Measurements from ENCODE around the gene KHDC4. TPM values are rescaled to one million over a fixed set of nuclear protein-coding genes. Genes with fewer than 3 reads are reported as not detected.

KHDC4 gene
- total and polyA plus RNA-seq, 9 of the 15 experiments (the other 6 are each of a cell fraction or from before 2014, with no cell fraction given), result 12.1 to 185 (median 65.6) TPM

DNA sequence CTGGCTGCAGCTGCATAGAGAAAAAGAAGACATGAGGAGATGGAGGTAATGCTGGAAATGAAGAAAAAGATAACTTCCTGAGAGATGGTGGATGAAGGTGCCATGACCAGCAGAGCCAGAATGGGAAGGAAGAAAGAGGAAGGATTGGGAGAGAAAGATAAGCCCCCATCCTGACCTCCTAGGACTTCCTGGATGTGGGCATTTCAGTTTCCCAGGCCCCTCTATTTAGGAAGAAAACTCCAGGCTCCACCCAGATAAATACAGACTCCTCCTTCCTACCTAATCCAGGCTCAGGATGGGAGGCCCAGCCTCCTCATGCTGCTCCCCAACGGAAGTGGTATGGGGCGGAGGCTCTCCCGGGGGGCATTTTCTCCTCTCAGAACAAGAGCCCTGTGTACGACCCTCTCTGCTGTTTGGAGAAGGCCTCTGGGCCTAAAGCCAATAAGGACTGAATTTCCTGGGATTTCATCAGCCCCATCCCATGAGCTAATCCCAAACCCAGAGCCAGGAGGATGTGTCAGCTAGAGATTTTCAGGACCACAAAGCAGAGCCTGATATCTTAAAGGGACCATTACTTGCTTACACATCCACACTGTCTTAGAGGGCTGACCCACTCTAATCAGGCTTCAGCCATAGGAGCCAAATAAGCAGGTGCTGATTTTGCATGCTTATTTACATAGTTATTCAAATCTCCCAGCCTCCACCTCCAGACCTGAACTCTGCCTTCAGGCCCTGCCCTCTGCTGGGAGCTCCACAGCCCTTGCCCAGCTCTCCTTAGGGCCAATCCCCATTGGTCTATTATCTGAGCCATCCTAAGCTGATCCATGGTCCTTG is 49.2 kb upstream of the KHDC4 start (continued):
- TF ChIP-seq, protein P1, sequence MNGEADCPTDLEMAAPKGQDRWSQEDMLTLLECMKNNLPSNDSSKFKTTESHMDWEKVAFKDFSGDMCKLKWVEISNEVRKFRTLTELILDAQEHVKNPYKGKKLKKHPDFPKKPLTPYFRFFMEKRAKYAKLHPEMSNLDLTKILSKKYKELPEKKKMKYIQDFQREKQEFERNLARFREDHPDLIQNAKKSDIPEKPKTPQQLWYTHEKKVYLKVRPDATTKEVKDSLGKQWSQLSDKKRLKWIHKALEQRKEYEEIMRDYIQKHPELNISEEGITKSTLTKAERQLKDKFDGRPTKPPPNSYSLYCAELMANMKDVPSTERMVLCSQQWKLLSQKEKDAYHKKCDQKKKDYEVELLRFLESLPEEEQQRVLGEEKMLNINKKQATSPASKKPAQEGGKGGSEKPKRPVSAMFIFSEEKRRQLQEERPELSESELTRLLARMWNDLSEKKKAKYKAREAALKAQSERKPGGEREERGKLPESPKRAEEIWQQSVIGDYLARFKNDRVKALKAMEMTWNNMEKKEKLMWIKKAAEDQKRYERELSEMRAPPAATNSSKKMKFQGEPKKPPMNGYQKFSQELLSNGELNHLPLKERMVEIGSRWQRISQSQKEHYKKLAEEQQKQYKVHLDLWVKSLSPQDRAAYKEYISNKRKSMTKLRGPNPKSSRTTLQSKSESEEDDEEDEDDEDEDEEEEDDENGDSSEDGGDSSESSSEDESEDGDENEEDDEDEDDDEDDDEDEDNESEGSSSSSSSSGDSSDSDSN (IDR thresholded peaks at IDR 0.05; ENCODE audit: borderline replicate concordance in 1 of 2, low read depth in 2 of 2, low read length in 2 of 2), result 0 out of 4 replicates have a peak, but pooled peaks of 1 of the 2 experiments have one; percentile 25
- TF ChIP-seq, protein P2, sequence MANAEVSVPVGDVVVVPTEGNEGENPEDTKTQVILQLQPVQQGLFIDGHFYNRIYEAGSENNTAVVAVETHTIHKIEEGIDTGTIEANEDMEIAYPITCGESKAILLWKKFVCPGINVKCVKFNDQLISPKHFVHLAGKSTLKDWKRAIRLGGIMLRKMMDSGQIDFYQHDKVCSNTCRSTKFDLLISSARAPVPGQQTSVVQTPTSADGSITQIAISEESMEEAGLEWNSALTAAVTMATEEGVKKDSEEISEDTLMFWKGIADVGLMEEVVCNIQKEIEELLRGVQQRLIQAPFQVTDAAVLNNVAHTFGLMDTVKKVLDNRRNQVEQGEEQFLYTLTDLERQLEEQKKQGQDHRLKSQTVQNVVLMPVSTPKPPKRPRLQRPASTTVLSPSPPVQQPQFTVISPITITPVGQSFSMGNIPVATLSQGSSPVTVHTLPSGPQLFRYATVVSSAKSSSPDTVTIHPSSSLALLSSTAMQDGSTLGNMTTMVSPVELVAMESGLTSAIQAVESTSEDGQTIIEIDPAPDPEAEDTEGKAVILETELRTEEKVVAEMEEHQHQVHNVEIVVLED (CRISPR knock-in tag; IDR thresholded peaks at IDR 0.05), result no peak
- TF ChIP-seq, protein P3, sequence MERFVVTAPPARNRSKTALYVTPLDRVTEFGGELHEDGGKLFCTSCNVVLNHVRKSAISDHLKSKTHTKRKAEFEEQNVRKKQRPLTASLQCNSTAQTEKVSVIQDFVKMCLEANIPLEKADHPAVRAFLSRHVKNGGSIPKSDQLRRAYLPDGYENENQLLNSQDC (CRISPR knock-in tag; IDR thresholded peaks at IDR 0.05), result no peak
- TF ChIP-seq FOXA1 (IDR thresholded peaks at IDR 0.05; ENCODE audit: borderline replicate concordance) (no peak), RBM25 (IDR thresholded peaks at IDR 0.05; ENCODE audit: low read depth, low read length, severe bottlenecking) (peak; percentile 20), SIN3A (IDR thresholded peaks at IDR 0.05; ENCODE audit: borderline replicate concordance in 2 of 2, control insufficient read depth in 1 of 2, low read depth in 2 of 2, low read length in 2 of 2) (no peak; a peak in 1 of 4 replicates), TARDBP (IDR thresholded peaks at IDR 0.05) (no peak), ZNF12 (CRISPR knock-in tag; IDR thresholded peaks at IDR 0.05) (no peak), RBM15 (IDR thresholded peaks at IDR 0.05; ENCODE audit: insufficient read depth, low read length) (no peak), ELF2 (CRISPR knock-in tag; IDR thresholded peaks at IDR 0.05) (0 out of 2 replicates have a peak, but pooled peaks have one; percentile 12), CBX2 (IDR thresholded peaks at IDR 0.05; ENCODE audit: insufficient read depth, low read length, poor library complexity, severe bottlenecking) (no peak), SRF (CRISPR knock-in tag; IDR thresholded peaks at IDR 0.05) (peak in 1 of 2 experiments; percentile 71; a peak in 1 of 4 replicates), ZBTB8A (IDR thresholded peaks at IDR 0.05; ENCODE audit: partially characterized antibody) (no peak)
- TF ChIP-seq, protein P4, sequence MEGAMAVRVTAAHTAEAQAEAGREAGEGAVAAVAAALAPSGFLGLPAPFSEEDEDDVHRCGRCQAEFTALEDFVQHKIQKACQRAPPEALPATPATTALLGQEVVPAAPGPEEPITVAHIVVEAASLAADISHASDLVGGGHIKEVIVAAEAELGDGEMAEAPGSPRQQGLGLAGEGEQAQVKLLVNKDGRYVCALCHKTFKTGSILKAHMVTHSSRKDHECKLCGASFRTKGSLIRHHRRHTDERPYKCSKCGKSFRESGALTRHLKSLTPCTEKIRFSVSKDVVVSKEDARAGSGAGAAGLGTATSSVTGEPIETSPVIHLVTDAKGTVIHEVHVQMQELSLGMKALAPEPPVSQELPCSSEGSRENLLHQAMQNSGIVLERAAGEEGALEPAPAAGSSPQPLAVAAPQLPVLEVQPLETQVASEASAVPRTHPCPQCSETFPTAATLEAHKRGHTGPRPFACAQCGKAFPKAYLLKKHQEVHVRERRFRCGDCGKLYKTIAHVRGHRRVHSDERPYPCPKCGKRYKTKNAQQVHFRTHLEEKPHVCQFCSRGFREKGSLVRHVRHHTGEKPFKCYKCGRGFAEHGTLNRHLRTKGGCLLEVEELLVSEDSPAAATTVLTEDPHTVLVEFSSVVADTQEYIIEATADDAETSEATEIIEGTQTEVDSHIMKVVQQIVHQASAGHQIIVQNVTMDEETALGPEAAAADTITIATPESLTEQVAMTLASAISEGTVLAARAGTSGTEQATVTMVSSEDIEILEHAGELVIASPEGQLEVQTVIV (CRISPR knock-in tag; IDR thresholded peaks at IDR 0.05; ENCODE audit: borderline replicate concordance), result no peak
- TF ChIP-seq, protein P5, sequence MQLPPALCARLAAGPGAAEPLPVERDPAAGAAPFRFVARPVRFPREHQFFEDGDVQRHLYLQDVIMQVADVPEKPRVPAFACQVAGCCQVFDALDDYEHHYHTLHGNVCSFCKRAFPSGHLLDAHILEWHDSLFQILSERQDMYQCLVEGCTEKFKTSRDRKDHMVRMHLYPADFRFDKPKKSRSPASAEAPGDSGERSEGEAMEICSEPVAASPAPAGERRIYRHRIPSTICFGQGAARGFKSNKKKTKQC (CRISPR knock-in tag; IDR thresholded peaks at IDR 0.05), result no peak
- TF ChIP-seq, protein P6, sequence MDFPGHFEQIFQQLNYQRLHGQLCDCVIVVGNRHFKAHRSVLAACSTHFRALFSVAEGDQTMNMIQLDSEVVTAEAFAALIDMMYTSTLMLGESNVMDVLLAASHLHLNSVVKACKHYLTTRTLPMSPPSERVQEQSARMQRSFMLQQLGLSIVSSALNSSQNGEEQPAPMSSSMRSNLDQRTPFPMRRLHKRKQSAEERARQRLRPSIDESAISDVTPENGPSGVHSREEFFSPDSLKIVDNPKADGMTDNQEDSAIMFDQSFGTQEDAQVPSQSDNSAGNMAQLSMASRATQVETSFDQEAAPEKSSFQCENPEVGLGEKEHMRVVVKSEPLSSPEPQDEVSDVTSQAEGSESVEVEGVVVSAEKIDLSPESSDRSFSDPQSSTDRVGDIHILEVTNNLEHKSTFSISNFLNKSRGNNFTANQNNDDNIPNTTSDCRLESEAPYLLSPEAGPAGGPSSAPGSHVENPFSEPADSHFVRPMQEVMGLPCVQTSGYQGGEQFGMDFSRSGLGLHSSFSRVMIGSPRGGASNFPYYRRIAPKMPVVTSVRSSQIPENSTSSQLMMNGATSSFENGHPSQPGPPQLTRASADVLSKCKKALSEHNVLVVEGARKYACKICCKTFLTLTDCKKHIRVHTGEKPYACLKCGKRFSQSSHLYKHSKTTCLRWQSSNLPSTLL (IDR thresholded peaks at IDR 0.05), result no peak

Data from K562 (cell line).